Stimulated activated CD4-positive, alpha-beta T cell treated with anti-CD3 and anti-CD28 coated beads, Interleukin-15, amount 100 ng/mL, for 1 hour (primary cell): ENCODE data around the gene ITGA7.
A peak's percentile ranks its signal among the peaks of the same experiment; 100 is the strongest.

Source experiments
- DNase-seq, 2 donors: peaks; one replicate each; pipeline ENCODE4 v3.0.0-alpha.2; 2020; ENCODE audit warnings: low read depth in 1 of 2, low spot score in 1 of 2

The ITGA7 gene

GRCh38 chr12:55733858-55734257 lies 26.2 kb upstream of the ITGA7 start:
- no peak for DNase-seq

GRCh38 chr12:55733021-55733555 lies 25.4 kb upstream of the ITGA7 start:
- no peak for DNase-seq

- DNase-seq: no peak
Observed at GRCh38 chr12:55732288-55732687, 24.6 kb upstream of the ITGA7 start.

GRCh38 chr12:55729819-55730818 lies 22.4 kb upstream of the ITGA7 start:
- DNase-seq: no peak

- DNase-seq: peak; percentile 15 to 64
Observed at GRCh38 chr12:55728939-55729818, 21.5 kb upstream of the ITGA7 start, which contains the start of gene CD63. TSS of gene CD63 (minus strand) at chr12:55729009. CDS start at chr12:55728341, 668 bp downstream.

GRCh38 chr12:55728186-55728938 lies 20.7 kb upstream of the ITGA7 start:
- no peak for DNase-seq

- no peak for DNase-seq
Observed at GRCh38 chr12:55727643-55728185, 20.0 kb upstream of the ITGA7 start.

GRCh38 chr12:55726971-55727370 lies 19.3 kb upstream of the ITGA7 start:
- DNase-seq: no peak

GRCh38 chr12:55725556-55725955 lies 17.9 kb upstream of the ITGA7 start:
- DNase-seq: no peak

GRCh38 chr12:55724940-55725309 lies 17.2 kb upstream of the ITGA7 start:
- DNase-seq: no peak

- peak; percentile 40 to 48 for DNase-seq
Observed at GRCh38 chr12:55724226-55724939, 16.7 kb upstream of the ITGA7 start.

- no peak for DNase-seq
Observed at GRCh38 chr12:55723516-55724225, 16.0 kb upstream of the ITGA7 start.

GRCh38 chr12:55722948-55723347 lies 15.2 kb upstream of the ITGA7 start:
- no peak for DNase-seq

- no peak for DNase-seq
Observed at GRCh38 chr12:55721601-55722213, 14.0 kb upstream of the ITGA7 start.

- DNase-seq: no peak
Observed at GRCh38 chr12:55720894-55721444, 13.3 kb upstream of the ITGA7 start.

GRCh38 chr12:55720071-55720564 lies 12.4 kb upstream of the ITGA7 start, which contains the start of gene RDH5:
TSS of gene RDH5 (plus strand) at chr12:55720393. CDS start at chr12:55721185, 792 bp downstream.
- no peak for DNase-seq

GRCh38 chr12:55719371-55719770 lies 11.7 kb upstream of the ITGA7 start:
- no peak for DNase-seq

- DNase-seq: no peak
Observed at GRCh38 chr12:55718624-55719275, 11.0 kb upstream of the ITGA7 start.
